ENCODE results near the gene USP3.
"Not testable (repeated sequence)": the region's sequence is repeated elsewhere in the genome, so short reads cannot be mapped to it uniquely, and the experiment has no call there.

The USP3 gene

DNA sequence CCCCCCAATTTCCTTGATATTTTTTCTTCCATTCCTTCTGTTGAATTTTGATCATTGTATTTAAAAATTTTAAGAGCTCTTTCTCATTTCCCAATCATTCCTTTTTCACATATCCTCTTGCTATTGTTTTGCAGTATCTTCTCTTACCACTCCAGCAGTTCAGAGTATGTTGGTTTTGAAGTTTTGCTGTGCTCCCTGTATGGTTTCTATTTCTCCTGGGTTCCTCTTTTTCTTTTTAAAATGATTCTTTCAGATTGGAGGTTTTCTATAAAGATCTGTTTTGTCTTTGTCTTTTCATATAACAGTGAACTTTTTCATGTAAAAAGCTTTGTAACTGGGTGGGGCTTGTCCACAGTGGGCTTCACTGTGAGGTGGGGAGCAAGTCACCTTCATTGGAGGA is 12.8 kb downstream of the USP3 start:
- no peak for ATAC-seq

DNA sequence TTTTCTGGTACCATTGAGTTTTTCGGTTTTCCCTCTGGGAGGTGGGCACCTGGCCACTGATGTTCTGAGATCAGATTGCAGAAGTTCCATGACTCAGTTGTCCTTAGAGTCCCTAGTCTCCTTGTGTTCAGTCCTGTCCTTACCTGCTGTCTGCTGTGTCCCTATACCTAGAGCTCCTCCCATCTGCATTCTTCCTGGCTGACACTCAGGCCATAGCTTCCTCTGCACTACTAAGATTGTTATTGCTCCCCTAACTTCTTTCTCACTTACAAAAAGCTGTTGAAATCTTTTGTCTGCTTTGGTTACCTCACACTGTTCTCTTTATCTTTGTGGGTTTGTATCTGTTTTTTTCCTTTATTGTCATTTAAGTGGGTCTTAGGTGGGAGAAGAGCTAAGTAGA is 13.2 kb downstream of the USP3 start:
- ATAC-seq = peak in 1 of 2 donors; percentile 28

DNA sequence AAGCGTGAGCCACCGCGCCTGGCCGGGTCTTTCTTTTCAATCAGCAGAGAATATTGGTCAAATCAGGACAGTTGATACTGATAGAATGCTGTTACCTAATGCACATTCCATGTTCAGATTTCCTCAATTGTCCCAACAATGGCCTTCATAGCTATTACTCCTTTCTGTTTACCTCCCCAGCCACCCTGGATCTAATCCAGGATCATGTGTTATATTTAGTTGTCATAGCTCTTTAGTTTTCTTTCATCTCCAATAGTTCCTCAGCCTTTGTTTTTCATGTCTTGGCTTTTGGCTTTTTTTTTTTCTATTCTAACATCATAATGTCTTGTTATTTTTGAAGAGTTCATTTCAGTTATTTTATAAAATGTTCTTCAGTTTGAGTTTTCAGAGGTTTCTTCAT is 14.6 kb downstream of the USP3 start:
- ATAC-seq = no peak

DNA sequence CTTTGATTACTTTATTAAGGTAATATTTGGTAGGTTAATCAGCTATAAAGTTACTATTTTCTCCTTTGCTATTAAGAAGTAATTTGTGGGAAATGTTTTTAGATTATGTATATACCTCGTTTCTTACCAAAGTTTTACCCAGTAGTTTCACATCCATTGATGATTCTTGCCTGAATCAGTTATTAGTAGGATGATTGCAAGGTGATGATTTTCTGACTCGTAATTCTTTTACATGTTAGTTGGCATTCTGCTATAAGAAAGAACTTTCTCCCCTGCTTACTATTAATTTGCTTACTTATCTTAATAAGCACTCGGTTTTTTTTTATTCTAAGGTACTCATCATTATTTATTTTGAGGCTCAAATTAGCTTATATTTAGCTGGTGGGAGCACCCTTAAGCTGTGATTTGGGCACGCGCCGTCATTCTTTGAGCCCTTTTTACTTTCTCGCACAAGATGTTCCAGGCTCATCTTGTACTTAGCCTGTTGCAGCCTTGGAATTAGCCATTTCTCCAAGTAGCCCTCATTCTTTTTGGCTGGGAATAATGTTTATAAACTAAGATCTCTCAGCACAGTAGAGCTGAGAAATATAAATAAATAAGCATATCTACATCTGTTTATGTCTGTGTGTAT is 15.3 kb downstream of the USP3 start:
- ATAC-seq = peak; percentile 56 to 63

DNA sequence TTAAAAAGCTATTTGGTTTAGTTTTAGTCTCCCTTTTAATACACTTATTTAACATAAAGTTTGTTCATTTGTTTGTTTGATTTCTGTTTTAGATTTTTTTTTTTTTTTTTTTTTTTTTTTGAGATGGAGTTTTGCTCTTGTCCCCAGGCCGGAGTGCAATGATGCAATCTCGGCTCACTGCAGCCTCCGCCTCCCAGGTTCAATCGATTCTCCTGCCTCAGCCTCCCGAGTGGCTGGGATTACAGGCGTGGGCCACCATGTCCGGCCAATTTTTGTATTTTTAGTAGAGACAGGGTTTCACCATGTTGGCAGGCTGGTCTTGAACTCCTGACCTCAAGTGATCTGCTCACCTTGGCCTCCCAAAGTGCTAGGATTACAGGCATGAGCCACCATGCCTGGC is 16.1 kb downstream of the USP3 start:
- not testable (repeated sequence) for ATAC-seq

DNA sequence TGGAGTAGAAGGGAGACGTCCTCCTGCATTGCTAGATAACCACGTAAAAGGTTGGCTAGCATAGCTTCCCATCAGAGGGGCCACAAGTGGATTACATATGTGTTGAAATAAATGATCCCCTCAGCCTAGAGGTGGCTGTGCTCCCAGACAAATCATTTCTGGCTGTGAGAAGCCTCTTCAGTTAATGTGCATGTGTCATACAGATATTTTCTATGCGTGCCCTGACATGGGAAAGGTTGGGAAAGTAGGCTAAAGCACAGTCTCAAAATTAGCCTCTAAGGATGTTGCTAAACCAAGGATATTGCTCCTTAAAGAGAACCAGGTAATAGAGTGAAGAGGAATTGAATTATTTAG is 17.8 kb downstream of the USP3 start:
- no peak for ATAC-seq

DNA sequence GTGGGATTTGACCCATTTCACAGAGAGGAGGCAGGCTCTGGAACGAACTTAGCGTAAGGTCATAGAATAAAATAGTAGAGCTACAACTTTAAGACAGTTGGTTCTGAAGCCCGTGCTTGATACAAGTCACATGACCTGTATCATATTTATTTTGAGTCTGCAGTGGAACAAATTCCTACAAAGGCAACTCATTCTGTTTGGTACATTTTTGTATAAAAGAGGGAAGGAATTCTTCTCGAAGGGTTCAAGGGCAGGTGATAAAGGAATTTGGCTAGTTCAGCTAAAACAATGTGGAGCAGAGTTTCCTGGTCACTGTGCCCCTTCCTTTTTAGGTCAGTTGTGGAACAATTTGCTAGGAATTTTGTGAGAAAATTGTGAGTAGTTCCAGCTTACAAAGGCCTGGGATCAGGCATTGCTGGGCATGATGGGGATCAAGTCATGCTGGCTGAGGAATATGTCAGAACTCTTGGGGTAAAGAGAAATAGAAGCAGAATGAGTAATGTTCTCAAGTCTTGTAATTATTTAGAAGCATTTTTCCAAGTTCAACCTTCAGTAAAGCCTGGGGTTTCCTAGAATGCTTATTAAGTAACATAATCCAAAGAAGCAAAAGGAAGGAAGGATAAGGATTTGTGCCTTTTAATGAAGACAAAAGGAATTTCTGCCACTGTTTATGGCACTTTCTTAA is 19.1 kb downstream of the USP3 start:
- ATAC-seq = no peak

DNA sequence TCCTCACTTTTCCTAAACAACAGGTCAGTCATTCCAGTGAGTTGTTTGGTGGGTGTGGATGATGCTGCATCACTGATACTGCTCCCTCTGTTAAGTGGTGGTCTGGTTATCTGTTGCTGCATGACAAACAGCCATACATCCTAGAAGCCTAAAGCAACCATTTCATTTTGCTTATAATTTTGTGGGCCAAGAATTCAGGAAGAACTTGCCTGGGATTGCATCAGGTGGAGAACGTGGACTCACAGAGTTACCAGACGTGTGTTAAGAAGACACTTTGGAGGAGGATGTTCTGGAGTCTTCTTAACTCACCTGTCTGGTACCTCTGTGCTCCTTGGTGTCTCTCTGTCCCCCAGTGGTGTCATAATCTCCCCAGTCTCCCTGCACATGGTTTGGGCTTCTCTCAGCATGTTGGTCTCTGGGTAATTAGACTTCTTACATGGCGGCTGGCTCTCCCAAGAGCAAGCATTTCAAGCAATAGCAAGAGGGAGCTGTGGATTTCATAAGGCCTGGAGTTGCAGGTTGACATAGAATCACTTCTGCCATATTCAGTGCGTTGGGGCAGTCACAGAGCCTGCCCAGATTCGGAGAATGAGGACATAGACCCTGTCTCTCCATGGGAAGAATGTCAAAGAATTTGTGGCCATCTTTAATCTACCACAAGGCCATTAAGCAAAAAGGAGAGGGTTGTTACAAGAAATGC is 20.1 kb downstream of the USP3 start:
- no peak for ATAC-seq

DNA sequence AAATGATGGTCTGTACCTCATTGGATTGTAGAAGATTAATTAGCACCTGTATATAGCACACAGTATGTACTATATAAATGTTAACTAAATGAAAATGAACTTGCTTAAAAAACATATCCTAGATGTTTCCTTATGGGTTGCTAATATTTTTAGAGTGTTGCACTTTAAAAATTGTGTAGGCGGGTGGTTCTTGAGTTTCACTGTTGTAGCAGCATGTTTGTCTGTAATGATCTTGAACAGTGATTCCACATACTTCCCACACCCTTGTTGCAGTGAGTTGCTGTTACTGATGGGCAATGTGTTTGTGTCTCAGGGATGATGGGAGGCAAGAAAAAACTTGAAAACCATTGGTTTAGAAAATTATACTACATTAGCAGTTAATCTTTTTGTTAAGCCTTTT is 22.0 kb downstream of the USP3 start:
- ATAC-seq = peak in 1 of 2 donors; percentile 19

DNA sequence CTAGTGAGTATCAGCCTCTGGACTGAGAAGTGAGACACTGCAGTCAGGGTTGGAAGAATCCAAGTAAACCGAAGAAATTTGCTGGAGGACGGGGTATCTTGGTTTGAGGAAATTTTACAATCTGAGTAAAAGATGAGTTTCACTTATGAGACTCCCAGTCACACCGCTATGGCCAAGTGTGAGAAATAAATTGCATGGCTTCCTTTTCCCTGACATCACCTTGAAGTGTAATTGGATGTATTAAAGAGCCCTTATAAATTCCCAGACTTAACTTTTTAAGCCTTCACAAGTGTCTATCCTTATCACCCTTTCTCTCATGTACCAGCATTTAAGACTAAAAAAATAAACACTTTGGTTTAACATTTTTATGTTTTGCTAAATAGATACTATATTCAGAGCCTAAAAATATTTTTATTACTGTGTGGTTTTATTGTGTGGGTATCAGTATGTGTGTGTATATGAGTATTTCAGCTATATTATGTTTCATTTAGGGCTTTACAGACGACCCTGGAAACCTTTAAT is 23.8 kb downstream of the USP3 start:
- no peak for ATAC-seq

DNA sequence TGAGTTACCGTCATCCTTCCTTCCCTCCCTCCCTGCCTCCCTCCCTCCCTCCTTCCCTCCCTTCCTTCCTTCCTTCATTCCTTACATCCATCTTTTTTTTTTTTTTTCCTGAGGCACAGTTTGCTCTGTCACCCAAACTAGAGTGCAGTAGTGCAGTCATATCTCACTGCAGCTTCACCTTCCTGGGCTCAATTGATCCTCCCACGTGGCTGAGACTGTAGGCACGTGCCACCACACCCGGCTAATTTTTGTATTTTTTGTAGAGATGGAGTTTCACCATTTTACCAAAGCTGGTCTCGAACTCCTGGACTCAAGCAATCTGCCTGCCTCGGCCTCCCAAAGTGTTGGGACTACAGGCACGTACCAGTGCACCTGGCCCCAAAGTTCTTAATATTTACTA is 25.8 kb downstream of the USP3 start:
- ATAC-seq = peak; percentile 32 to 50

DNA sequence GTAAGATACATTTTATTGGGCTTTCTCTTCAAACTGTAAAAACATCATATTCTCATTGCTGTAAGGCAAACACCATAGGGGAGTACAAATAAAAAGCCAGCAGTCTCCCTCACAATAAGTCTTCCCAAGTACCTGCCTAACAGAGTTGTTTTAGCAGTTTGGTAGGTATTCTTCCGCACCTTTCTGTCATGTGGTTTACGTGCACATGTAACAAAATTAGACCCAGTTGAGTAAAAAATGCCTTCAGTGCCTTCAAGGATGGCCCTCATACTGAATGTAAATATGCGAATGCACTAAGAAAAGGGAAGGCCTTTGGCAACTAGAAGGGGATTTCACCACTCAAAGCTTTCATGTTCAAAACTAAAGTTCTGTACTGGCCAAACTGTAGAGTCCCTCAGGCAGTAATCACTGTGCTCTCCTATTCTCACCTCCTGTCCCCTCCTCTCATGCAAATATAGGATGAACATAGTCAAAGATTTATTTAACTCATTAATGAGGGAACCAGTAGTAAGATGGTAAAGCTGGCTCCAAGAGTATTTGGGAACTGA is 26.4 kb downstream of the USP3 start:
- peak in 1 of 2 donors; percentile 46 for ATAC-seq

DNA sequence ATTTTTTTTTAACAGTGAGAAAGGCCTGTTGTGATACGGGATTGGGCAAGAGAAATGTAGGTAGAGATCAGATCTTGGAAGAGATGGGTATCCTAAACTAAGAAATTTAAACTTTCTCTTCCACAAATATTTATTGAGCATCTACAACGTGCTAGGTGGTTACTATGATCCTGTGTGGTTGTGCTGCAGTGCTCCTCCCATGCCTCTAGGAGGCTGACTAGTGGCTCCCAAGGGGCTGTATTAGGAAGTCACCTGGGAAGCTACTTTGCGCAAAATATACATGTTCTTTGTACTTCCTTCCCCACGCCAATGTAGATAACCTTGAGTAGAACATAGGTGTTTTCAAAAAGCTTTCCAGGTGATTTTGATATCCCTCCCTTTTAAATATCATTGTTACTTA is 27.2 kb downstream of the USP3 start:
- ATAC-seq = no peak

DNA sequence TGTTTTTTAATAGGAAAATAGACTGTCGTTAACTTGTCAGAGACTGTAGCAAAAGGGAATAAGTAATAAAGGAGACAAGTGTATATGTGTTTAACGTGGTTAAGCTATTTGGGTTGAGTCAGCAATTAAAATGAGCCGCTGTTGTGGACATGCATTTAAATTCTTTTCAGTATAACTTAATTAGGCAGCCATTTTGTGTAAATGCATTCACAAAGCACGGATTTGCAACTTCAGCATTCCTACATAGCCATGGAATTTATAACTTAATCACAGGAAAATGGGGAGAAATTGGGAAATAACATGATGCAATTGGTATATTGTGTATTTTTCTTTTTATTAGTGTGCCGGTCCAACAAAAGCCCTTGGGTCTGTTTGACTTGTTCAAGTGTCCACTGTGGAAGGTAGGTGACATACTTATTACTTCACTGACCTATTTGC is 27.9 kb downstream of the USP3 start:
- no peak for ATAC-seq

DNA sequence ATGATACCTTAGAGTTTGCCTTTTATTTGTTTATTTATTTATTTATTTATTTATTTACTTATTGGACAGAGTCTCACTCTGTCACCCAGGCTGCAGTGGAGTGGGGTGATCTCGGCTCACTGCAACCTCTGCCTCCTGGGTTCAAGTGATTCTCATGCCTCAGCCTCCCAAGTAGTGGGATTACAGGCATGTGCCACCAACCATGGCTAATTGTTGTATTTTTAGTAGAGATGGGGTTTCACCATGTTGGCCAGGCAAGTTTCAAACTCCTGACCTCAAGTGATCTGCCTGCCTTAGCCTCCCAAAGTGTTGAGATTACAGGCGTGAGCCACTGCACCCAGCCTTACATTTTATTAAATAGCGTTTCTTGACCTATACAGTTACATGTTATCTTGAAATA is 30.5 kb downstream of the USP3 start:
- ATAC-seq = not testable (repeated sequence)

DNA sequence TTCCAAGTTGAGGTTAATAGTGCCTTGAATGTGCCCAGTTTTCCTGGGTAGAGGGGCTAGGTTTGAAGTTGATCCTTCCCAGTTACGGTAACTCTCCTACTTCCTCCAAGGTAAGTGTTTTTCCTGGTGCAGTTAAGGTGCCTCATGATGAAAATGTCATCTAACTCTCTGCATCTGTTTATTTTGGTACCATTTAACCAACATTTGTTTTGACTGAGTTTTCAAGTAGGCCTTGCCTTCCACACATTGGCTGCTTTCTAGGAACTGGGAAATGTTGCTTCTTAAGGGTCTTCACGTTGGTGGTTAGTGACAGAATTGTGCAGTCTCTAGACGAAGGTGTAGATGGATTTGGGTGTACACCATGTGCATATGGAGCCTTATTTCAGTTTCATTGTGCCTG is 31.3 kb downstream of the USP3 start:
- ATAC-seq = no peak

DNA sequence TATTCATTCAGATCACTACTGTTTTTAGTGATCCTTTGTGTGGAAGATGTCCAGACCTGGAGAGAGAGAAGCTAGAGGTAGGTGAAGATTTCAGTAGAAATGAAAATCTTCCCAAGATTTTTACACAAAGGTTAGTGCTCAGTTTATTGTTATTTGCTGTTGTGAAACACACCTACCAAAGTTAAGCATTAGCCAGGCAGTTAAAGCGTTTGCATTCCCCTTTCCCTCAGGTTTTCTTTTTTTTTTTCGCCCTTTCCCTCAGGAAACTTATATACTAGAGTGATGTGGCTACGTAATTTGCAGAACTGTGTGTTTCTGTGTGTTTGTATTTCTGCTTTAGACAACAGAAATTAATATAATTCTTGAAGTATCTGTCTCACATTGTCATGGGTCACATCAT is 34.5 kb downstream of the USP3 start:
- no peak for ATAC-seq

DNA sequence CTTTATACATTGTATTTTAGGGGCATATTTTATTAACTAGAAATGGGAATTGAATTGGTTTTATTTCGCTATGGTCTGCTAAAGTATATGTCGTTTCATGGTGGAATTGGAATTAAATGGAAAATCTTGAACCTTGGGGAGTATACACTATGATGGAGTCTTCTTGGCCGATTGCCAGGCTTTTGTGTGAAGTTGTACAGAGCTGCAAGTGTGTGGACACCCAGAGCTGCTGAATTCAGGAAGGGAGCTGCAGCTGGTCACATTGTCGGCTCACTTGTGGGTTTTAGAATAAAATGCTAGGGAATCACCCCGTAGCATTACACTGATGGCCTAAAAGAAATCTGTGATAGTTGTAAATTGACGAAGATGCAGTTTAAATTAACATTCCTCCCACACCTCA is 35.1 kb downstream of the USP3 start:
- ATAC-seq = no peak

DNA sequence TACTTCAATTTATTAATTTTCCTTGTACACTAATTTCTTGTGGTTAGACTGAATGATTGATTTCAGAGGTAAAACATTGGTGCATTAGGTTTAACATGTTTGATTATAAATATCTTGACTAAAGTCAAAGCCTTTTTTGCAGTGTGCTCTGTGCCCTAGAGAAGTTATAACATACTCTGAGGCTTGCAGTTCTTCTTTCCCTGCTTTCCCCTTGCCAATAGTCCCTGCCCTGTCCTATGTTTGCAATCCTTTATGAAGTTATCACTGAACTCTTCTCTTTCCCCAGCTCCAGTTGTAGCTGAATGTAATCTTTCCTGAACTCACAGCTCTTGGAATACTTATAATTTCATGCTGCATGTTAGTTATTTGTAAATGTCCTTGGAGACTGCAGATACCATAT is 35.6 kb downstream of the USP3 start:
- no peak for ATAC-seq

DNA sequence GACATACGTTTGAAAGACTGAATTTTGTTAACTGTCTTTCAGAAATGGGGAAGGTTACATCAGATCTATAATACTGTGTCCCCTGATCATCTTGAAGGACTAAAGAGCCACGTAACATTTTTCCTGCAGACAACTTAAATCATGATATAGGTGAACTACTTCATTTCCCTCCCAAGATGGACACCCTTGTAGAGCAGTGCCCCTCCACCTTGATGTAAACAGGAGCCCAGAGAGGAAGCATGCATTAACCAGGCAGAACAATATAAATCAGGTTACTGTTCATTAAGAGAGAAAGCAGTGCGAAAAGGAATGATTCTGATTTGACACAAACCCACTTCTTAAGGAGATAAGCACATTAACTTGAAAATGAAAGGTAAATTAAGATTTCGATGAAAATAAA is 36.1 kb downstream of the USP3 start:
- ATAC-seq = no peak

DNA sequence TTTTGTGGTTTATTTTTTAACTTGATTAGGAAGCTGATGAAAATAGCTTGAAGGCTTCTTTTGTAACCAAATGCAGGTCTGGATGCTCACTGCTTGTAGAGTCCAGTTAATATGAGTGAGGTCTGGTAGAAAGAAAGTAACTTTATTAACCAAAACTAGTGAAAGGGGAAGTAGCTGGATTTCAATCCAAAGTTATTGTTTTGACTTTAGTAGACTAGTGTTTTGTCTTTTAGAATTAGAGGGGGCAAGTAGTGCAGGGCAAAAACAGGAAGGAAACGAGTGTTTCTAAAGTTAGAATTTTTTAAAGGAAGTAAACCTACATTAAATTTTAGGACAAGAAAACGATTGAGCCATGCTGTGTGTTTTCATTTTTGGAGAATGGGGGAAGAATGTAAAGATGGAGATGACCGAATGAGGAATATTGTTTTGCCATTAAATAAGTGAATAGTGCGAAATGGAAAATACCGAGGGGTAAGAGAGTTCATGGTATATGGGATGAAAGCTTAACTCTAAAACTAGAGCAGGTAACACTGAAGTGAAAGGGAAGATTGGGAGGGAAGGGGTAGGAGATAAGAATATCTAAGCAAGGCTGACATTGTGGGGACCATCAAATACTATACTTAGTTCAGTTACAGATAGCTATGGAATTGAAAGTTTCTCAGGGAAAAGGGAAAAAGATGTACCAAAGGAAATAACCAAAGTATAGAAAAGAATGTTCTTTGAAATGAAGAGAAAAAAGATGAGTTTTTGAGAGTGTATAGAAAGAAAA is 40.0 kb downstream of the USP3 start:
- ATAC-seq = no peak

DNA sequence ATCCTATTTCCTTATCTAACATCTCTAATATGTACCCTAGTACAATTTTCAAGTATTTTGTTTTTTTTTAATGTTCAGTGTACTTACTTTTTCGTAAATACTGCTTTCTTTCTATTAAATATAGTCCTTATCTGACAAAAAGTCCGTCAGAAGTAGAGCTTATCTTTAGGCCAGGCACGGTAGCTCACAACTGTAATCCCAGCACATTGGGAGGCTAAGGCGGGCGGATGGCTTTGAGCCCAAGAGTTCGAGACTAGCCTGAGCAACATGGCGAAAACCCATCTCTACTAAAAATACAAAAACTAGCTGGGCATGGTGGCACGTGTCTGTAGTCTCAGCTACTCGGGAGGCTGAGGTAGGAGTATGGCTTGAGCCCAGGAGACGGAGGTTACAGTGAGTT is 41.1 kb downstream of the USP3 start:
- no peak for ATAC-seq

DNA sequence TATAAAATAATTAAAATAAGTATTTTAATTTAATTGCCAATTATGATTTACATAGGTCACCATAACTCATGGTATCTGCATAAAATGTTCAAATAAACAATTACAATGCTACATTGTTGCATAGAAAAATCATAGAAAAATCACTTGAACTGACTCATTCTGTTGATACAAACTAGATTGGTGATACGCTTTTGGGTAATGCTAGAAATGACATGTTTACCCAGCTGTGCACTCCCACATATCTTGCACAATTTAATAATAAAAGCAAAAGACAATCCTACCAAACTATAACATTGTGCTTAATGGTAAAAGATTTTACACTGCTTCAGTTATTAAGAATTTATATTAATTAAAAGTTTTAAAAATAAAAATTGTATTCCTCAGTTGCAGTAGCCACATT is 47.0 kb downstream of the USP3 start:
- ATAC-seq = no peak

Data from activated CD4-positive, CD25-positive, alpha-beta regulatory T cell treated with anti-CD3 and anti-CD28 coated beads, Interleukin-2, amount 50 U/mL, for 24 hours (primary cell).